ENCODE results near the gene FAM200A. TPM values are rescaled to one million over a fixed set of nuclear protein-coding genes. Genes with fewer than 3 reads are reported as not detected.

FAM200A gene
- total RNA-seq (2021; fragmentation: NEBNext Ultra II Directional; extraction: Animal tissue kit (Norgen Biotek cat#: 25700)) (7.5 and 7.6 TPM in 2 replicates), polyA plus RNA-seq (2011; rRNA removed) (3.2 and 4.3 TPM in 2 replicates), polyA minus RNA-seq (2011; rRNA and poly(A)+ RNA removed) (2.2 and 3.1 TPM in 2 replicates)
- polyA plus RNA-seq (2011; cell fraction: cytosol; rRNA removed): 5.4 TPM
- polyA plus RNA-seq (2011; cell fraction: nucleus; rRNA removed): 0.94 TPM
- polyA plus RNA-seq (2012, experiment 1 of 2): 4.4 to 6.7 TPM (median 4.8 TPM) in 4 replicates
- polyA plus RNA-seq (2012, experiment 2 of 2): 0.56 TPM
- polyA plus RNA-seq (2013, experiment 1 of 2): 4.5 TPM
- 4.8 TPM for polyA plus RNA-seq (2013, experiment 2 of 2)
- 3.2 TPM for polyA minus RNA-seq (2011; cell fraction: cytosol; rRNA and poly(A)+ RNA removed)
- 5.0 TPM for polyA minus RNA-seq (2011; cell fraction: nucleus; rRNA and poly(A)+ RNA removed)
- long read RNA-seq, experiment 1, partial matches to known transcripts: 5 of 7 reads
- long read RNA-seq, experiment 1, other reads (novel, unspliced or antisense): 0 of 7 reads
- long read RNA-seq, experiment 2, transcript FAM200A-202 (2 exons, 2,480 nt): major isoform, 16 of 19 reads
- long read RNA-seq, experiment 2, partial matches to known transcripts: 0 of 19 reads
- long read RNA-seq, experiment 2, other reads (novel, unspliced or antisense): 3 of 19 reads

GRCh38 chr7:99551767-99552463, at the start of gene FAM200A:
Gene FAM200A (minus strand): TSS chr7:99552114. CDS start chr7:99548407, 3,707 bp downstream.
- H4K5ac ChIP-seq (ENCODE audit: insufficient read length, low read depth, low read length): no peak within 1 kb of the TSS
- H3K23me2 ChIP-seq (ENCODE audit: low read depth, low read length): peaks cover 2% of the 10 kb centered on the region; the same call in 1 of the 2 replicates
- H3K9me3 ChIP-seq (ENCODE audit: insufficient read depth in 2 of 2, low read depth in 1 of 2, low read length in 1 of 2): peaks cover 0 to 4% of the 10 kb centered on the region in 2 experiments; a peak in 2 of 4 replicates
- H3K27ac ChIP-seq (ENCODE audit: low read depth, low read length): peak within 1 kb of the TSS; percentile 83
- H3K27me3 ChIP-seq (replicated peaks in 1 of 4; ENCODE audit: control insufficient read depth in 3 of 4, extremely low read depth in 1 of 4, insufficient read depth in 3 of 4, low read length in 3 of 4): no peaks in the 10 kb centered on the region
- no peak within 1 kb of the TSS for H2BK15ac ChIP-seq (ENCODE audit: low read length)
- H3K14ac ChIP-seq (ENCODE audit: insufficient read length): peak within 1 kb of the TSS; percentile 37
- H3K9ac ChIP-seq (replicated peaks in 1 of 4; ENCODE audit: extremely low read depth in 1 of 4, low read depth in 3 of 4, low read length in 3 of 4): peak within 1 kb of the TSS; percentile 64 to 97 (median 90)
- peak within 1 kb of the TSS; percentile 84; the same call in 1 of the 2 replicates for H2BK5ac ChIP-seq (ENCODE audit: low read depth, low read length)
- no peak within 1 kb of the TSS for H2BK12ac ChIP-seq (ENCODE audit: low read depth, low read length)
- no peaks in the 10 kb centered on the region; the same call in 1 of the 2 replicates for H3K79me1 ChIP-seq (ENCODE audit: low read depth, low read length)
- H3K56ac ChIP-seq (replicated peaks; ENCODE audit: insufficient read length, low read depth, low read length): peak within 1 kb of the TSS; percentile 82
- DNase-seq (ENCODE audit: low read depth in 1 of 2, low spot score in 2 of 2) (peak in 1 of 2 experiments; percentile 87), FAIRE-seq (peak; percentile 92)
- peak within 1 kb of the TSS; percentile 44 to 85 for H3K4me2 ChIP-seq (ENCODE audit: insufficient read depth in 1 of 2, low read depth in 2 of 2, low read length in 2 of 2)
- no peak within 1 kb of the TSS for H2BK20ac ChIP-seq (ENCODE audit: low read length)
- H3K4me3 ChIP-seq (ENCODE audit: extremely low read depth in 1 of 4, insufficient read depth in 2 of 4, low read depth in 3 of 4, low read length in 4 of 4): peak within 1 kb of the TSS; percentile 94 to 98 (median 96)
- H4K91ac ChIP-seq (replicated peaks; ENCODE audit: insufficient read length, low read length): peak within 1 kb of the TSS; percentile 95
- H3K18ac ChIP-seq (ENCODE audit: extremely low read depth, low read length): peak within 1 kb of the TSS; percentile 72; the same call in 1 of the 2 replicates
- peaks cover 0 to 8% of the 10 kb centered on the region in 2 experiments; a peak in 2 of 4 replicates for H3K79me2 ChIP-seq (ENCODE audit: control insufficient read depth in 1 of 2, insufficient read depth in 2 of 2, low read length in 2 of 2)
- H4K20me1 ChIP-seq (replicated peaks in 1 of 2; ENCODE audit: control insufficient read depth in 1 of 2, insufficient read depth in 2 of 2, low read length in 2 of 2): no peaks in the 10 kb centered on the region
- H2AFZ ChIP-seq (ENCODE audit: low read length): peak within 1 kb of the TSS; percentile 93
- no peak within 1 kb of the TSS for H2BK120ac ChIP-seq (replicated peaks; ENCODE audit: low read depth, low read length)
- H3K36me3 ChIP-seq (ENCODE audit: control insufficient read depth in 2 of 4, insufficient read depth in 4 of 4, low read length in 3 of 4): peaks cover 2 to 22% (median 8%) of the 10 kb centered on the region in 4 experiments; a peak in 6 of 8 replicates
- CTCF ChIA-PET (ENCODE audit: partially characterized antibody): no interaction called here
- peak within 1 kb of the TSS; percentile 72 for H3K4ac ChIP-seq (replicated peaks; ENCODE audit: insufficient read length, low read depth, low read length)
- POLR2A ChIA-PET (ENCODE audit: partially characterized antibody): interaction anchor here (0.7 to 2.9 kb wide), 6 partner anchors 27 to 500 kb away, joined by 3 to 20 read pairs (median 3); partner anchors contain the start of genes ZKSCAN5 and ZNF394
- 3% methylated on average over 37 of the region's 37 CpGs; no CpG with 5 or more reads in 1 of the 2 experiments for WGBS, 2 experiments (ENCODE audit: extremely low coverage in 1 of 2, insufficient coverage in 1 of 2, insufficient read length in 1 of 2, insufficient replicate concordance in 2 of 2, low coverage in 1 of 2, low lambda C conversion rate in 2 of 2, missing lambda C conversion rate in 1 of 2)
- peak within 1 kb of the TSS; percentile 96 for H4K8ac ChIP-seq (ENCODE audit: extremely low read depth, insufficient read depth, low read length)
- H2AK5ac ChIP-seq (ENCODE audit: low read depth, low read length): no peak within 1 kb of the TSS
- no peak within 1 kb of the TSS for H3K23ac ChIP-seq (ENCODE audit: insufficient read length)
- no peaks in the 10 kb centered on the region for H3K4me1 ChIP-seq (replicated peaks in 1 of 4; ENCODE audit: control insufficient read depth in 3 of 4, insufficient read depth in 4 of 4, low read length in 3 of 4)
- TF ChIP-seq PHF8 (conservative IDR thresholded peaks at IDR 0.05; ENCODE audit: low read depth, low read length) (peak; percentile 92), CBX5 (IDR thresholded peaks at IDR 0.05; ENCODE audit: low read depth, low read length) (no peak), TCF12 (IDR thresholded peaks at IDR 0.05; ENCODE audit: low read depth, low read length) (no peak), CREB1 (IDR thresholded peaks at IDR 0.05) (peak; percentile 98), KDM4A (IDR thresholded peaks at IDR 0.05; ENCODE audit: low read depth, low read length, severe bottlenecking) (peak; percentile 63), RNF2 (IDR thresholded peaks at IDR 0.05; ENCODE audit: borderline replicate concordance, low read depth, low read length, missing control alignments, poor library complexity, severe bottlenecking) (no peak), SIN3A (conservative IDR thresholded peaks at IDR 0.05 in 1 of 2, IDR thresholded peaks at IDR 0.05 in 1 of 2; ENCODE audit: low read depth in 1 of 2, low read length in 2 of 2) (peak; percentile 91 to 92), YY1 (IDR thresholded peaks at IDR 0.05; ENCODE audit: low read depth, low read length) (0 out of 2 replicates have a peak, but pooled peaks have one; percentile 29)

All from H1 (cell line).